ACHN (cell line): Measurements from ENCODE around the gene MAD1L1.

ENCODE experiments used
- DNase-seq: peaks from one replicate; pipeline ENCODE4 v3.0.0-alpha.2; 2015
- in situ Hi-C: cut with HindIII; loops from 2 replicates; pipeline ENCODE4 v1.10.0; 2017; ENCODE audit warnings: low sequenced_read_pairs, low pct_ligation_motif_present, low pct_unique_long_range_greater_than_20kb

The MAD1L1 gene

DNA sequence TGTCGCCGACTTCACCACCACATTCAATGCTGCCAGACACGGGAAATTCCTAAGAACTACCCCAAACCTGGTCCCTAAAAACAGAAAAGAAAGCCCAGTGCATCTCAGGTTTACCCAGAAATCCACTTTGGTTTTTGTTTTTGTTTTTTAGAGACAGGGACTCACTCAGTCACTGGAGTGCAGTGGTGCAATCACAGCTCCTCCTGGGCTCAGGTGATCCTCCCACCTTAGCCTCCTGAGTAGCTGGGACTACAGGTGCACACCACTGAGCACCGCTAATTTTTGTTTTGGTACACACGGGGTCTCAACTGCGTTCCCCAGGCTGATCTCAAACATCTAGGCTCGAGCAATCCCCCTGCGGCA, 22.8 kb downstream of the MAD1L1 start:
- DNase-seq: no peak
- in situ Hi-C loops: no loop called here

- in situ Hi-C loops: no loop called here
- peak; percentile 65 for DNase-seq
These were observed 23.4 kb downstream of the MAD1L1 start for GRCh38 chr7:2209146-2209960.

GRCh38 chr7:2208712-2209111, 24.0 kb downstream of the MAD1L1 start:
- no peak for DNase-seq
- in situ Hi-C loops: no loop called here

- in situ Hi-C loops: no loop called here
- no peak for DNase-seq
These were observed 27.5 kb downstream of the MAD1L1 start for GRCh38 chr7:2205036-2205780.

GRCh38 chr7:2204446-2204845, 28.3 kb downstream of the MAD1L1 start:
- in situ Hi-C loops: no loop called here
- DNase-seq: no peak

DNA sequence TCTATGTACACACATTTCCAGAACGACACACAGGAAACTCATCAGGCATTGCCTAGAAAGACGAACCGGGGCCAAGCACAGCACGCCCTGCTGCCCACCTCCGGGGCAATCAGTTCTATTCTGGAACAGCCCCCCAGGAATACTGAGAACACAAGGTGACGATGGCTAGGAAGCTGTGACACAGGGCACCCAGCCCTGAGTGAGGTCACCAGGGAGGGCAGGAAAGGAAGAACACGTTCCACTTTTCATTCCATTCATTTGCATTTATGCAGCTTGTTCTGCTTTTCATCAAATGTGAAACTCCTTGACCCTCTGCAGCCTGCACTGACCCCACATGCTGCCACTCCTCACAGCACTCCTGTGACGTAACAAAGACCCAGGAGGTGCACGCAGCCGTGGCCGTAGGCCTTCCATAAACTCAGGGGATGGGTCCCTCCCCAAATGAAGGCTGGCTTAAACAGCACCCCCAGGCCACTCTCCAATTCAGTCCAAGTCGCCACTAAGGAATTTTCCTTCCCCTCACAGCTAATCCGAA, 28.9 kb downstream of the MAD1L1 start:
- in situ Hi-C loops: no loop called here

DNA sequence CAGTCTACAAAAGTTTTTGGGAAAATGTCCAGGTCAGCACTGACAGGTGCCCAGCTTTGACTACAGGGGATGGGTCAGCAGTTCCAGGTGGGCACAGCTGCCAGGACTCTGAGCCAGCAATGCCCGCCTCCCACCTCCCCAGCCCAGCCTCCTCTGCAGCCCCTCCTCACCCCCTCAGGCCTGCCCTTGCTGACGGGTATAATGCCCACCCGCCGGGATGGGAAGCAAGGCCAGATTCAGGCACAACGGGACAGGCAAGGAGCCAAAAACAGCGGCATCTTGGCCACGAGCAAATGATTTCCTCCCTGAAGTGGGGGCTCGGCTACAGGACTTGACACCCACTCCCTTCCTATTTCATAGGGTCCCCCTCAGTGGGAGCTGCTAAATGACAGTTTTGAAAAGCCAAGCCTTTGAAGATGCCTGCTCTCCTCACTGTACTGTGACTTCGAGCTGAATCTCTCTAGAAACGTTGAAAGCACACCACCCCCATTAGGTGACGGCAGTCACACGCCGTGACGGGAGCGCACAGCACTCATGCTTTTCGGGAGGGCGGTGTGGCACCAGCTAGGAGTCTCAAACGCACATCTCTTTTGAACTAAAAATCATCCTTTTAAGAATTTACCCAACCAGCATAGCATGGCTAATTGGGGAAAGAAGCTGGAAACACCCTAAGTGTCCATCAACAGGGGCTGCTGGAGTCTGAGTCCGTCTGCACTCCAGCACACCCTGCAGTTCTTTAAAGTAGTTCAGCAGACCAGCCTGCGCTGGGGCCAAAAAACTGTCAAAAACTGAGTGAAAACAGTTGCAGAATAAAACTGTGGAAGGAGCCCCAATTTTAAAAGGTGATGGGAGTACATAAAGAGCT, 29.6 kb downstream of the MAD1L1 start:
- DNase-seq: no peak
- in situ Hi-C loops: no loop called here

More for the DNA sequence above, 28.9 kb downstream of the MAD1L1 start:
- no peak for DNase-seq

DNA sequence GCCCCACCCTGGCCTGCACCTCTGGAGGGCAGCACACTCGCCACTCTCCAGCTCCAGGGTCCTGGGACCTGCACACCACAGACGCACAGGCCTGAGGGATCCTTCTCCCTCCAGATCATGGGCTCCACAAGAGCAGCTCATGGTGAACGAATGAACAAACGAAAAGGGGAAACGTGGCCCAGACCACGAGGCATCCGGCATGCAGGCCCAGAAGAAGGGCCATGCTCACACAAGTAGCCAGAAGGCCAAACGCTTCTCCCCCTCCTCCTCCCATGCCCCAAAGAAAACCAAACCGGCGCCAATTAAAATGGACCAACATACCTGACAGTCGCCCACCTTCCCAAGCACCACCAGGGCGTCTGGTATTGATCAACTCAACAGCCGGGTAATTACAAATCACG, 30.4 kb downstream of the MAD1L1 start:
- no peak for DNase-seq
- in situ Hi-C loops: no loop called here

- DNase-seq: no peak
- in situ Hi-C loops: no loop called here
These were observed 30.9 kb downstream of the MAD1L1 start for GRCh38 chr7:2201686-2202360.

DNA sequence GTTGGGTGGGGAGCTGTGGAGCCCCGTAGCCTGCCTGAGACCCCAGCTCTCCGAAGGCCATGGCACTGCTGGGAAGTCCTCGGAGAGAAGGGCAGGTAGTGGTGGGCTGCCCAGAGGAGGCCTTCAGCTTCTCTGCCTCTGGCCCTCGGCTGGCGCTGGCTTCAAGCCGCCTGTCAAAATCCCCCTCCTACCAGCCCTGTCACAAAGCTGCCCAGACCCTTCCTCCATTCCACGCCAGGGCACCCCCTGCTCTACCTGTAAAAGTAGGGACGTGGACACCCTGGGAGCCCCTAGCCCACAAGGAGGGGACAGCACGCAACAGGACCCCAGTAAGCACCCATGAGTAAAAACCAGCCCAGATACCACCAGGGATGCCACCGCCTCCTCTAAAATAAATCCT, 31.6 kb downstream of the MAD1L1 start:
- in situ Hi-C loops: no loop called here
- DNase-seq: no peak

GRCh38 chr7:2200584-2200980, 32.2 kb downstream of the MAD1L1 start:
- in situ Hi-C loops: no loop called here
- no peak for DNase-seq

- in situ Hi-C loops: no loop called here
- DNase-seq: no peak
These were observed 32.7 kb downstream of the MAD1L1 start for GRCh38 chr7:2199956-2200583.

- no peak for DNase-seq
- in situ Hi-C loops: no loop called here
These were observed 33.2 kb downstream of the MAD1L1 start for GRCh38 chr7:2199528-2199927.

GRCh38 chr7:2198760-2199159, 34.0 kb downstream of the MAD1L1 start:
- DNase-seq: no peak
- in situ Hi-C loops: no loop called here

- in situ Hi-C loops: no loop called here
- DNase-seq: no peak
These were observed 34.5 kb downstream of the MAD1L1 start for GRCh38 chr7:2198206-2198605.

DNA sequence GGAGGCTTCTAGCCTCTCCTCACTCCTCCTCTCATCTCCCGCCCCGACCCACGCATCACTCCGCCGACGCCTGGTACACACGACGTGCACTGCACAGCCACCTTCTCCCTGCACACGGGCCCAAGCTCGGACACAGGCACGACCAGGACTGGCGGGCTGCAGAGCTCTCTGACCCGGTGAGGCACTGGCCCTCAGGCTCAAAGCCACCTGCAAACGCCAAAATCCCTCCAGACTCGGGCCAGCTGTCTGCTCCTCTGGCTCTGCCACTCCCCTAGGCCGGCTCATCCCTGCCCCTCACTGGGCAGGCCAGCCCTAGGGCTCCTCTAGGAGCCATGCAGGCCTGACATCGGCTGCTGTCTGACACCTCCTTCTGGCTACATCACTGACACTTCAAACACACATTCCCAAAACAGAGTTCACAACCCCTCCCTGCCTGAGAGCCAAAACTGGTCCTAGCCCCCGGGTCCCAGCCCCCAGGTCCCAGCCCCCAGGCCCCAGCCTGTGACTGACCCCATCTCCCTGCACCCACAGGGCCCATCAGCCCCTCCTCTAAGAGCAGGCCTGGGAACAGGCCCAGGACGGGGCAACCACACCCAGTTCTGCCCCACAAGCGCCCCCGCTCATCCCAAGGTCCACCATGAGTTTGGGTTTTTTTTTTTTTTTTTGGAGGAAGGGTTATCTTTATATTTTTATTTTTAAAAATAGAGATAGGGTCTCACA, 35.1 kb downstream of the MAD1L1 start:
- DNase-seq: no peak
- in situ Hi-C loops: no loop called here
